ENCODE data around the gene SLC25A33.

GRCh38 chr1:9494936-9495758 lies 44.1 kb upstream of the SLC25A33 start:
- TF ChIP-seq CTCF (IDR thresholded peaks at IDR 0.05): peak; percentile 93 to 100 (median 98)
- TF ChIP-seq POLR2A (IDR thresholded peaks at IDR 0.05): no peak

Data from right lobe of liver (tissue), 4 donors.